Endothelial cell (in vitro differentiated cells): ENCODE data around the gene OR51B2. TPM values are rescaled to one million over a fixed set of nuclear protein-coding genes. Genes with fewer than 3 reads are reported as not detected.

ENCODE experiments used
- DNase-seq: peaks from one replicate; pipeline ENCODE4 v3.0.0; 2021; ENCODE audit warnings: low spot score
- H3K27ac Mint-ChIP-seq: one replicate; pipeline ENCODE4 v1.8.0; 2021; ENCODE audit warnings: mixed read lengths, inconsistent platforms; ENCODE audit not compliant: unreplicated experiment
- H3K27me3 Mint-ChIP-seq: one replicate; pipeline ENCODE4 v1.8.0; 2021; ENCODE audit warnings: mild to moderate bottlenecking, moderate library complexity, mixed read lengths, inconsistent platforms; ENCODE audit not compliant: unreplicated experiment
- H3K36me3 Mint-ChIP-seq: one replicate; pipeline ENCODE4 v1.8.0; 2021; ENCODE audit warnings: mild to moderate bottlenecking, low read depth, mixed read lengths, inconsistent platforms; ENCODE audit not compliant: unreplicated experiment
- H3K4me1 Mint-ChIP-seq: one replicate; pipeline ENCODE4 v1.8.0; 2021; ENCODE audit warnings: mild to moderate bottlenecking, mixed read lengths, inconsistent platforms; ENCODE audit not compliant: unreplicated experiment
- H3K4me3 Mint-ChIP-seq: one replicate; pipeline ENCODE4 v1.8.0; 2021; ENCODE audit warnings: mild to moderate bottlenecking, mixed read lengths, inconsistent platforms; ENCODE audit not compliant: unreplicated experiment
- H3K9me3 Mint-ChIP-seq: one replicate; pipeline ENCODE4 v1.8.0; 2021; ENCODE audit warnings: mixed read lengths, inconsistent platforms; ENCODE audit not compliant: unreplicated experiment
- long read RNA-seq: library from polyadenylated mRNA; unstranded; transcript quantifications from one replicate; pipeline ENCODE4 v2.0.0, GENCODE V29; 2020; ENCODE audit not compliant: unreplicated experiment
- total RNA-seq: library from RNA; stranded (reverse); fragmentation: NEBNext Ultra II Directional; extraction: Animal tissue kit (Norgen Biotek cat#: 25700); gene quantifications from one replicate; pipeline ENCODE4 v1.2.1, GENCODE V29; 2021; ENCODE audit not compliant: unreplicated experiment
- TF ChIP-seq, protein P1 (sequence below): fragments of 200-600 bp; sonication (generic); IDR thresholded peaks from one replicate; pipeline ENCODE4 v1.5.0; 2021; ENCODE audit warnings: antibody characterized with exemption; ENCODE audit not compliant: unreplicated experiment

OR51B2 gene, protein sequence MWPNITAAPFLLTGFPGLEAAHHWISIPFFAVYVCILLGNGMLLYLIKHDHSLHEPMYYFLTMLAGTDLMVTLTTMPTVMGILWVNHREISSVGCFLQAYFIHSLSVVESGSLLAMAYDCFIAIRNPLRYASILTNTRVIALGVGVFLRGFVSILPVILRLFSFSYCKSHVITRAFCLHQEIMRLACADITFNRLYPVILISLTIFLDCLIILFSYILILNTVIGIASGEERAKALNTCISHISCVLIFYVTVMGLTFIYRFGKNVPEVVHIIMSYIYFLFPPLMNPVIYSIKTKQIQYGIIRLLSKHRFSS
- not detected for total RNA-seq
- long read RNA-seq = 0 reads

DNA sequence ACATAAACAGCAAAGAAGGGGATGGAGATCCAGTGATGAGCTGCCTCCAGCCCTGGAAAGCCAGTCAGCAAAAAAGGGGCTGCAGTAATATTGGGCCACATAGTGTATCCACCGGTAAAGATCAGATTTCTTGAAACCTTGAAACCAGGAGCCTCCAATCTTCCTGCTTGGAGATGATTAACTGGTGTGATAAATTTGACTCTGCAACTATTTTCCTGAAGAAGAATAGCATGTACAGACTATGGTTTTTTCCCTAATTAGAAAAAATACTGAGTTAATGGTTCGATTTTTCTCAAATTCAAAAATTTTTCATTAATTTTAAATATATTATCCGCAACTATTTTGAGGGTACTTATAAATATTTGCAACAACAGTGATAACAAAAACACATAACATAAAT, at the start of gene OR51B2:
TSS of gene OR51B2 (minus strand) at position 101 of the 400 bp plus-strand sequence. CDS start at position 101, 0 bp downstream.
- Mint-ChIP-seq H3K36me3 (no peaks in the 10 kb centered on the region), H3K4me1 (no peaks in the 10 kb centered on the region), H3K27ac (no peak within 1 kb of the TSS), H3K9me3 (no peaks in the 10 kb centered on the region), H3K4me3 (no peak within 1 kb of the TSS), H3K27me3 (no peaks in the 10 kb centered on the region)
- no peak for DNase-seq
- TF ChIP-seq, protein P1, sequence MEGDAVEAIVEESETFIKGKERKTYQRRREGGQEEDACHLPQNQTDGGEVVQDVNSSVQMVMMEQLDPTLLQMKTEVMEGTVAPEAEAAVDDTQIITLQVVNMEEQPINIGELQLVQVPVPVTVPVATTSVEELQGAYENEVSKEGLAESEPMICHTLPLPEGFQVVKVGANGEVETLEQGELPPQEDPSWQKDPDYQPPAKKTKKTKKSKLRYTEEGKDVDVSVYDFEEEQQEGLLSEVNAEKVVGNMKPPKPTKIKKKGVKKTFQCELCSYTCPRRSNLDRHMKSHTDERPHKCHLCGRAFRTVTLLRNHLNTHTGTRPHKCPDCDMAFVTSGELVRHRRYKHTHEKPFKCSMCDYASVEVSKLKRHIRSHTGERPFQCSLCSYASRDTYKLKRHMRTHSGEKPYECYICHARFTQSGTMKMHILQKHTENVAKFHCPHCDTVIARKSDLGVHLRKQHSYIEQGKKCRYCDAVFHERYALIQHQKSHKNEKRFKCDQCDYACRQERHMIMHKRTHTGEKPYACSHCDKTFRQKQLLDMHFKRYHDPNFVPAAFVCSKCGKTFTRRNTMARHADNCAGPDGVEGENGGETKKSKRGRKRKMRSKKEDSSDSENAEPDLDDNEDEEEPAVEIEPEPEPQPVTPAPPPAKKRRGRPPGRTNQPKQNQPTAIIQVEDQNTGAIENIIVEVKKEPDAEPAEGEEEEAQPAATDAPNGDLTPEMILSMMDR = no peak

DNA sequence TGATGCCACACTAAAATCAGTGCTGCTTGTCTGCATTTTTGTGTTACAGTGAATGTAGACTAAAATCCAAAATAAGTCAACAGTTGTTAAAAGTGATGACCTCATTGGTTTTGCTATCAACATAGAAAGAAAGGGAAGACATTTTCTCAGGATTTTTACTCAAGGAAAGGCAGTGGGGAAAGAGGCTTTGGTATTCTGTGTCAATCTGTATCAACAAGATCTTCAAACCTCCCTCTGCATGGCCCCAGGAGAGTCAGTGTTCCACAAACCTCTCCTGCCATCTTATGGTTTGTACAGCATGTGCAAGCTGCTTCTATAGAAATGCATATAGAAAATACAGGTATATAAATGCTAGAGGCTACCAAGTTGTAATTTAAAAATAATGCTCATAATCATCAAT, 45.7 kb upstream of the OR51B2 start:
- TF ChIP-seq, protein P1 = no peak
- H3K36me3 Mint-ChIP-seq = no peaks in the 10 kb centered on the region
- H3K4me1 Mint-ChIP-seq = peaks cover 4% of the 10 kb centered on the region
- H3K4me3 Mint-ChIP-seq = no peak overlapping the region
- peak; percentile 26 for DNase-seq
- no peaks in the 10 kb centered on the region for H3K9me3 Mint-ChIP-seq
- H3K27ac Mint-ChIP-seq = no peak overlapping the region
- H3K27me3 Mint-ChIP-seq = no peaks in the 10 kb centered on the region

DNA sequence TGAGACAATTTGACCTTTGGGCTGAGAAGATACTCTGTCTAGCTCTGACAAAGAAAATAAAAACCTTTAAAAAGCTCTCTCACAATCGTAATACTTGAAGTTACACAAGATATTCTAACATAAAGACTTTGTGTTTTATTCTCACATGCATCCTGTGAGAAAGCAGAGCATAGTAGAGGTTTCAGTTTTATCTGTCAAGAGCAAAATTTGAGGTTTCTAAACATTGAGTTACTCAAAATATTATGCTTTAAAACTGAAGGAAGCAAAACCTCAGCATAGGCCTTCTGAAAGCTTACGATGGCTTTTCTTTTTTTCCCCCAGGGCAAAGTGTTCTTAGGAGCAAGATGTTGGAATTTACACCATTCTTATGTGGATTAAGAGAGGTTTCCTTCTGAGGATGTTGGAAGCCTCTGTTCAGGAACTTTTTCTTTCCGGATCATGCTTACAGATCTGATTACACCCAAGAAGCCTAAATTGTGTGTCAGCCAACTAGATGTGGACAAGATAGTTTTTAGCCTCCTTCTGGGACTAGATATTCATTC, 44.5 kb upstream of the OR51B2 start:
- H3K27me3 Mint-ChIP-seq = no peaks in the 10 kb centered on the region
- H3K27ac Mint-ChIP-seq = no peak overlapping the region
- H3K4me3 Mint-ChIP-seq = no peak overlapping the region
- H3K9me3 Mint-ChIP-seq = no peaks in the 10 kb centered on the region
- no peaks in the 10 kb centered on the region for H3K36me3 Mint-ChIP-seq
- DNase-seq = no peak
- H3K4me1 Mint-ChIP-seq = peaks cover 4% of the 10 kb centered on the region
- TF ChIP-seq, protein P1 = no peak

DNA sequence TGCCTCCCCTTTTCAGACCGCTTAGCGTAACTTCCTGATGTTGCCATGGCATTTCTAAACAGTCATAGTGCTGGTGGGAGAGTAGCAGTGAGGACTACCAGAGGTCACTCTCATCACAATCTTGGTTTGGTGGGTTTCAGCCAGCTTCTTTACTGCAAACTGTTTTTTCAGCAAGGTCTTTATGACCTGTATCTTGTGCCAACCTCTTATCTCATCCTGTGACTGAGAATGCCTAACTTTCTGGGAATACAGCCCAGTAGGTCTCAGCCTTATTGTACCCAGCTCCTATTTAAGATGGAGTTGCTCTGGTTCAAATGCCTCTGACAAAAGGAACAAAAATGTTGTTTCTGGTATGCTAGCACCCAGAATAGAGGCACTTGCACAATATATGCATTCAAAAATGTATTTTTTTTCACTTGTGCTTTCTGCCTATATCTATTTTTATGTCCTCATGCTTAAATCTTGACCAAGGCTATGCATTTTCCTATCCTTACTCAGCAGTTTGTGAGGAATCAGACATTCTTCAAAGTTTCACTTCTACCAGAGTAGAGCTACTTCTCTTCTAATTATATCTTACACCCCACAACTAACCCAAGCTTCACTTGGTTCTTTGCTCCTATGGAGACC, 43.5 kb upstream of the OR51B2 start:
- H3K4me3 Mint-ChIP-seq = no peak overlapping the region
- no peaks in the 10 kb centered on the region for H3K9me3 Mint-ChIP-seq
- H3K4me1 Mint-ChIP-seq = peaks cover 4% of the 10 kb centered on the region
- no peak for DNase-seq
- H3K27me3 Mint-ChIP-seq = no peaks in the 10 kb centered on the region
- H3K27ac Mint-ChIP-seq = no peak overlapping the region
- no peaks in the 10 kb centered on the region for H3K36me3 Mint-ChIP-seq
- TF ChIP-seq, protein P1 = no peak

DNA sequence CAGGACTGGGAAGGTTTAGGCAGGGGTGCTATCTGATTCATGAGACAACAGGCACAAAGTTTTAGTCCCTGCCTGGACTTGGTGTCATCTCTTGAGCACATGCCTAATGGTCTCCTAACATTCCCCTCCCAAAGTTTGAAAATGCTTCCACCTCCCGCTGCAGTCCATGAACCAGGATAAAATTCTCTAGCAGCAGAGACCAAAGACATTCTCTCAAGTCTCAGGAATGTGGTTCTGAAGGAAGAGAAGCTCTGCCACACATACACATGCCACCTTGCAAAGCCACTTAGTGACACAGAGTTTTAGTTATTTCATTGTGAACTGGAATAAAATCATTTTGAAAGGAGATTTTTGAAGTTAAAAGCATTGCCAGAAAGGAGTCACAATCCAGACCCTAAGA, 42.8 kb upstream of the OR51B2 start:
- TF ChIP-seq, protein P1 = no peak
- Mint-ChIP-seq H3K27me3 (no peaks in the 10 kb centered on the region), H3K27ac (no peak overlapping the region), H3K4me3 (no peak overlapping the region), H3K9me3 (no peaks in the 10 kb centered on the region), H3K4me1 (peaks cover 4% of the 10 kb centered on the region), H3K36me3 (no peaks in the 10 kb centered on the region)
- DNase-seq = no peak
